Measurements from ENCODE around the gene CYB5R3. TPM values are rescaled to one million over a fixed set of nuclear protein-coding genes. Genes with fewer than 3 reads are reported as not detected.
A peak's percentile ranks its signal among the peaks of the same experiment; 100 is the strongest.

CYB5R3 gene
- total RNA-seq, 1 experiment from 2014 or later: 172 TPM

GRCh38 chr22:42641801-42642413, 7.3 kb downstream of the CYB5R3 start:
- intact Hi-C loops (cut with micrococcal nuclease; ENCODE audit: unreplicated experiment): no loop called here
- CTCF ChIA-PET: no interaction called here

GRCh38 chr22:42639541-42640241, 9.5 kb downstream of the CYB5R3 start:
- DNase-seq (ENCODE audit: low spot score): peak; percentile 53
- no TSS peak for BruUV-seq (replicated peaks)

More at GRCh38 chr22:42641801-42642413, 7.3 kb downstream of the CYB5R3 start:
- H3K27ac ChIP-seq (ENCODE audit: low read depth, low read length, poor library complexity, severe bottlenecking): no peak overlapping the region
- no peak overlapping the region for H3K4me3 ChIP-seq (ENCODE audit: low read depth, low read length, poor library complexity, severe bottlenecking)
- no peaks in the 10 kb centered on the region for H3K27me3 ChIP-seq (replicated peaks; ENCODE audit: insufficient read depth, low read depth, low read length, poor library complexity)
- BruUV-seq (replicated peaks): no TSS peak
- POLR2A ChIA-PET (ENCODE audit: low non-redundant PET): no interaction called here
- no peaks in the 10 kb centered on the region for H3K9me3 ChIP-seq (ENCODE audit: low read depth, low read length, poor library complexity, severe bottlenecking)
- peaks cover 30% of the 10 kb centered on the region for H3K4me1 ChIP-seq (ENCODE audit: insufficient read depth, low read length, poor library complexity, severe bottlenecking)
- H3K36me3 ChIP-seq (ENCODE audit: insufficient read depth, low read length, poor library complexity, severe bottlenecking): no peaks in the 10 kb centered on the region
- DNase-seq (ENCODE audit: low spot score): no peak
- TF ChIP-seq EZH2 (IDR thresholded peaks at IDR 0.05; ENCODE audit: borderline replicate concordance, low read depth, low read length, poor library complexity, severe bottlenecking) (no peak), CTCF (conservative IDR thresholded peaks at IDR 0.05; ENCODE audit: low read depth, low read length) (no peak)

GRCh38 chr22:42637555-42637954, 11.6 kb downstream of the CYB5R3 start:
- POLR2A ChIA-PET (ENCODE audit: low non-redundant PET): no interaction called here

More at GRCh38 chr22:42639541-42640241, 9.5 kb downstream of the CYB5R3 start:
- Histone ChIP-seq H3K4me1 (ENCODE audit: insufficient read depth, low read length, poor library complexity, severe bottlenecking) (peaks cover 11% of the 10 kb centered on the region), H3K9me3 (ENCODE audit: low read depth, low read length, poor library complexity, severe bottlenecking) (no peaks in the 10 kb centered on the region), H3K27ac (ENCODE audit: low read depth, low read length, poor library complexity, severe bottlenecking) (no peak overlapping the region), H3K4me3 (ENCODE audit: low read depth, low read length, poor library complexity, severe bottlenecking) (no peak overlapping the region), H3K36me3 (ENCODE audit: insufficient read depth, low read length, poor library complexity, severe bottlenecking) (peaks cover 14% of the 10 kb centered on the region), H3K27me3 (replicated peaks; ENCODE audit: insufficient read depth, low read depth, low read length, poor library complexity) (no peaks in the 10 kb centered on the region)
- intact Hi-C loops (cut with micrococcal nuclease; ENCODE audit: unreplicated experiment): no loop called here
- POLR2A ChIA-PET (ENCODE audit: low non-redundant PET): no interaction called here
- CTCF ChIA-PET: no interaction called here
- TF ChIP-seq CTCF (conservative IDR thresholded peaks at IDR 0.05; ENCODE audit: low read depth, low read length) (no peak), EZH2 (IDR thresholded peaks at IDR 0.05; ENCODE audit: borderline replicate concordance, low read depth, low read length, poor library complexity, severe bottlenecking) (no peak)

More at GRCh38 chr22:42637555-42637954, 11.6 kb downstream of the CYB5R3 start:
- H3K4me3 ChIP-seq (ENCODE audit: low read depth, low read length, poor library complexity, severe bottlenecking): no peak overlapping the region
- intact Hi-C loops (cut with micrococcal nuclease; ENCODE audit: unreplicated experiment): no loop called here
- TF ChIP-seq CTCF (conservative IDR thresholded peaks at IDR 0.05; ENCODE audit: low read depth, low read length): no peak
- no peak for TF ChIP-seq EZH2 (IDR thresholded peaks at IDR 0.05; ENCODE audit: borderline replicate concordance, low read depth, low read length, poor library complexity, severe bottlenecking)
- peaks cover 19% of the 10 kb centered on the region for H3K36me3 ChIP-seq (ENCODE audit: insufficient read depth, low read length, poor library complexity, severe bottlenecking)
- no peaks in the 10 kb centered on the region for H3K27me3 ChIP-seq (replicated peaks; ENCODE audit: insufficient read depth, low read depth, low read length, poor library complexity)
- no TSS peak for BruUV-seq (replicated peaks)
- peaks cover 5% of the 10 kb centered on the region for H3K4me1 ChIP-seq (ENCODE audit: insufficient read depth, low read length, poor library complexity, severe bottlenecking)
- no peaks in the 10 kb centered on the region for H3K9me3 ChIP-seq (ENCODE audit: low read depth, low read length, poor library complexity, severe bottlenecking)
- no peak for DNase-seq (ENCODE audit: low spot score)
- H3K27ac ChIP-seq (ENCODE audit: low read depth, low read length, poor library complexity, severe bottlenecking): no peak overlapping the region
- CTCF ChIA-PET: no interaction called here
